GM18868 (cell line): ENCODE results near the gene FGD6.
"Not testable (repeated sequence)": the region's sequence is repeated elsewhere in the genome, so short reads cannot be mapped to it uniquely, and the experiment has no call there.

Source experiments
- ATAC-seq: cut with Tn5 transposase; IDR thresholded peaks from one replicate; pipeline ENCODE4 v1.9.1; 2021; ENCODE audit warnings: mild to moderate bottlenecking, moderate library complexity; ENCODE audit not compliant: unreplicated experiment

FGD6 gene

DNA sequence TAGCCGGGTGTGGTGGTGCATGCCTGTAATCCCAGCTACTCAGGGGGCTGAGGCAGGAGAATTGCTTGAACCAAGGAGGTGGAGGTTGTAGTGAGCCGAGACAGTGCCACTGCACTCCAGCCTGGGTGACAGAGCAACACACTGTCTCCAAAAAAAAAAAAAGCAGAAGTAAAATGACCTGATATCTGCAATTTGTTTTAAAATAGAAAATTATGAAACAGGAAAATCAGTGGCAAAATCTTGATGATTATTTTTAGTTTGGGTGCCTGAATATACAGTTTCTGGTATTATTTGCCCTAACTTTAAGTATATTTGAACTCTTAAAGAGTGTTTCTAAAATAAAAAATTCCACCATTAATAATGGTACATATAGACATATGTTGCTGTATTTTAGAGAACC, 121.4 kb downstream of the FGD6 start:
- not testable (repeated sequence) for ATAC-seq

DNA sequence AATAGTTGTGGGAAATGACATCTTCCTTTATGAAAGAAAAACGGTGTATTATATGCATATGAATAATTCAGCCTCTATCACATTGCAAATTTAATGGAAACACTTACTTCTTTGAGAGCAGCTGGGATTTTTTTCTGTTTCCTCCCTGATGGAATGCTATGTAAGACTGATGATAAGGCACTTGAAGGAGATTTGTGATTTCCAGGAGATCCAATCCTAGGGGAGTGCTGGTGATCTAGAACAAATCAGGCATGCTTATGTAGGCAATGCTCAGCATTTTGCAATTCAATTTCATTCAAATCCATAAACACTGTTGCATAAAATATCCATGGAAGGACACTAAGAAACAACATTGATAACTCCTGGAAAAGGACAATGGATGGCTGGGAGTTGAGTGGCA, 127.8 kb downstream of the FGD6 start:
- no peak for ATAC-seq

DNA sequence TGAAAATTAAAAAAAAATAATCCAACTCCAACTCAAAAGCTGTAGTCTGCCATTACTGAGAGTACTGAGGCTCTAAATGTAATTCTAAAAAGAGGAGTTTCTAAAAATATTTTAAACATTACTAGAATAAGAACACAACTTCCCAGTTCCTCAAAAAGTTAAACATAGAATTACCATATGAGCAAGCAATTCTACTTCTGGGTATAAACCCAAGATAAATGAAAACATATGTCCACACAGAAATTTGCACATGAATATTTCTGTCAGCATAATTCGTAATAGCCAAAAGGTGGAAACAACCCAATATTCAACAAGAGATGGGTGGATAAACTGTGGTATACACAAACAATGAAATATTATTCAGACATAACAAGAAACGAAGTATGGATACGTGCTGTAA, 128.9 kb downstream of the FGD6 start:
- ATAC-seq: peak; percentile 77

DNA sequence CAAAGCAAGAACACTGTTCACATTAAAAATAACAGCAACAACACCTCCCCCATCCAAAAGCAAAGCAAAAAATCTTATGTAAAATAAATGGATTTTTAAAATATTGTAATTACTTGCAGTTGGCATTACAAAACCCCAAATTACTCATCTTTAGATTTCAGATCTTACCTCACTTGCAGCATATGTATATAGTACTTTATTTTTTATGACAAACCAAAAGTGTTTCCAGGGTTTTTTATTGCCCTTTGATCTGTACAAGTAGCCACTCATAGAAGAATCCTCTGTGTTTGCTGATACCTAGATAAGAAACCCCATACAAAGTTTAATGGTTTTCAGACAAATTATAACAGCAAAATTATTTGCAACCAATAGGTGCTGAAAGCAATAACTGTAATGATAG, 131.7 kb downstream of the FGD6 start:
- ATAC-seq: no peak

DNA sequence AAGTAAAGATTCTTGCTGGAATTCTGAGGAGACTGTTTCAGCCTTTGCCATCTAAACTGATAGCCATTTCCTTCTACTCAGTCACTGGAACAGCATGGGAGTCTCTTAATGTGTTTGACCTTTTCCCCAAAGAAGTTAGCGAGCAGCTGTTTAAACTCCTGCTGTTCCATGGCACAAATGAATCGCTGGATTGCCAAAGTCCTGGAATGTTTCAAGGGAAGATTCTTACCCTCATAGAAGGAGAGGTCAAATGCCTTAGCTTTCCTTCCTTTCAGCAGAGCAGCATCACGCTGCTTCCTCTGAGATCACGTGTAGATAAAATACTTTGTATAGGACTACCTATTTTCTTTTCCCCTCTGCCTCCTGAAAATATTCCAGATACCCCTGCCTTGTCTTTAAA, 133.3 kb downstream of the FGD6 start:
- no peak for ATAC-seq

DNA sequence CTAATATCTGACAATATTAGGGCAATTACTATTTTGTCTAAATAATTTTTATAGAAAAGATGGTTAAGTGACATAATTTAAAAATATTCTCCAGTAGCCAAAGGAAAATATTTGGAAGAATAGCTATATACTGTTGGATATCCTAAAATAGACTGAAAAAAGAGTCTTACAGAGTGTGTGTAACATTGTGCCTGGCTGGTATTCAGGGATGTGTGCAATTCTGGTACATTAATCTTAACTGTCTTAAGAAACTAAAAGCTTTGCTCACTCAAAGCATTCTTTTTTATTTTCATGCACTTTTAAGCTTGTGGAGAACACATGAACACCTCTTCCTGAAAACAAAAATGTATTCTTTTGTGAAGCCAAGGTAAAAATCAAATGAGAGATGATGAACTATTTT, 133.8 kb downstream of the FGD6 start:
- ATAC-seq: no peak

DNA sequence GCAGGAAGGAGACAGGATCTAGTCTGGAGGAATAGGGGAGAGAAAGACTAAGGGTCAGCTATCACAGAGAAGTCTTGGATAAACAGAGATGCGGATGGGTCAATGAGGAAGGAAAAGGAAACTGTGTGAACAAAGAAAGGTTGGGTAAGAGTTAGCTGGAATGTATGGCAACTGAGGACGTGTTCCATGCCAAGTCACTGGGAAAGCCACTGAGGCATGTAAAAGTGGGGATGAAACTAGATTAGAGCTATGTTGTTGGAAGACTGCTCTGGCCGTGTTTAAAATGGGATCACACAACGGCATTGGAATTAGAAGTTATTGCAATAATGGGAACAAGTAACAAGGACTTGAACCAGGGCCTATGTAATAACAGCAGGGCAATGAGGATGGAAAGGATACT, 139.9 kb downstream of the FGD6 start:
- no peak for ATAC-seq

DNA sequence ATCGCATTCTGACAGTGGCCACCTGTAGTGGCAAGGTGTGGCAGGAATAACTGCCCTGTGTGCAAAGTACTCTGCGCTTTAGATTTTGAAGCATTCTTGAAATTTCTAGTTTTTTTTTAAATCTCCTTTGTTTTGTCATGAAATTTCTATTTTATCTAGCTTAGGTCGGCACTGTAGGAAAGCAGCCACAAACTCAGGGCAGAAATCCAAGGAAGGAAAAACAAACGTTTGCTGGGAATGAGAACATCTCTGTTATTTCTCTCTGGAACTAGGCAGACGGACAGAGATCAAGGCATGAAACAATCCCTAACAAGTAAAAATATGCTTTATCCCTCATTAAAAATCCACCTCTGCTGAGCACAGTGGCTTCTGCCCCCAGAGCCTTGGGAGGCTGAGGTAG, 142.5 kb downstream of the FGD6 start:
- ATAC-seq: no peak

DNA sequence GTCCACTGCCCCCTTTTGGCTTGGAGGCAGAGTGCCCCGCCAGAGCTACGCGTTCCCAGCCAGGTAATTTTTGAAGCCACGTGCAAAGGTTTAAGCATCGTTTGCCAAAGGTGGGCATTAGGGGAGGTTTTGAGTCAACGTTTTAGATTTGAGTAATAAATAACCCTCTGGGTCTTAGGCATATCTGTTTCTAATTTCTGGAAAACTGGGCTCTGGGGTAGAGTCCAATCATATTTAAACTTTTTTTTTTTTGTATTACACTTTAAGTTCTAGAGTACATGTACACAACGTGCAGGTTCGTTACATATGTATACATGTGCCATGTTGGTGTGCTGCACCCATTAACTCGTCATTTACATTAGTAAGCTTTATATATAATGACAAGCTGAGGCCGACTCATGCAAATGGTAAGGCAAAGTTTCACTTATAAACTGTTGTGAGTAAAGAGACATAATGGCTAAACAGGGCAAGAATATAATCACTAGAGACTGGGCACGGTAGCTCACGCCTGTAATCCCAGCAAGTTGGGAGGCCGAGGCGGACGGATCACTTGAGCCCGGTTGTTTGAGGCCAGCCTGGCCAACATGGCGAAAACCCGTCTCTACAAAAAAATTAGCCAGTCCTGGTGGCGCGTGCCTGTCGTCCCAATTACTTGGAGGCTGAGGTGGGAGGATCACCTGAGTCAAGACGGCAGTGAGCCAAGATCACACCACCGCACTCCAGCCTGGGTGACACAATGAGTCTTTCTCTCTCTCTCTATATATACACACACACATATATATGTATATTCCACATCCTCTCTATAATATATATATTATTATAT, 143.4 kb downstream of the FGD6 start:
- no peak for ATAC-seq

DNA sequence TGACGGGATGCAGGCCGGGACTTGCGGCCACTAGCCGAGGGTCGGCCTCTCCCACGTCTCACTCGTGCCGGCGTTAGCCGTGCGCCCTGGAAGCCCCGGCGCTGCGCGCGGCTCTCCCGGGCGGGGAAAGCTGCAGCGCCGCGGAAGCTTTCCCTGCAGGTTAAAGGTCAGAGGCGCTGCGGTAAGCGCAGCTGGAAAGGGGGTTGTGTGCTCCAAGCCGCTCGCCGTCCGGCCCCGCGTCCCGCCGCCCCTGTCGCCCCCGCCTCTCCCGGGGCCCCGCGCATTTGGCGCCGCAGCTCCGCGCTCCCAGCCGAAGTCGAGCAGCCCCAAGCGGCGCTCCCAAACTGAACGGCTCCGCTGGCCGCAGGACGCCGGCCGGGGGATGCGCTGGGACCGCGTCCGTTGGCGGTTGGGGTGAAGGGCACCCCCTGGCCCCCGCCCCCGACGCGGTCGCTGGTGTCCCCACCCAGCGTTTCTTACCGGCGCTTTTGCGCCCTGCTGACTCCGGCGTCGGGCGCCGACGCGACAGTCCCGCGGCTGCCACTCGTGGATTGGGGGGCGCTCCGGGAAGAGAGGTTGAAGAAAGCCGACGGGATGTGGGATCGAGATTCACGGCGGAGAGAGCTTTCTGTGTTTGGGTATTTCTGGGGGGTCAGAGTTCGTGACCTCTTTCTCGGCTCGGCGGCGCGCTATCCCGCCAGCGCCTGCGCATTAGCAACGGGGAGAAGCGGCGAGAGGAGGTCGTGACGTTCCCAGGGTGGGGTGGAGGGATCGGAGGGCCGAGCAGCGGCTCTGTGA, 144.2 kb downstream of the FGD6 start, which contains the start of gene NR2C1:
NR2C1 (minus strand) TSS at position 719 of the 798 bp plus-strand sequence. CDS start 6,234 bp downstream, outside the sequence.
- peak; percentile 92 for ATAC-seq

DNA sequence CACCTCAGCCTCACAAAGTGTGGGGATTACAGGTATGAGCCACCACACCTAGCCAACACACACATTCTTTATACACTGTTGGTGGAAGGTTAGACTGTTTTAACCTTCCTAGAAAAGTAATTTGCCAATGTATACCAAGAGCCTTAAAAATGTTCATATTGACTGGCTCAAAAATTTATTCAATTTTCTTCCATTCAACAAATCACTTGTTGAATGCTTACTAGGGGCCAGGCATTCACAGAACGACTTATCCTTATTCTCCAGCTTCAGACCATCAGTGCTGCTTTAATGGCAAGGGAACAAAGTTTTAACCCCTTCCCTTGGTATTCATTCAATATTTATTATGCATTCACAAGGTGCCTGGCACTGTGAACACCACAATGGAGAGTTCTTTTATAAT, 146.9 kb downstream of the FGD6 start:
- no peak for ATAC-seq

DNA sequence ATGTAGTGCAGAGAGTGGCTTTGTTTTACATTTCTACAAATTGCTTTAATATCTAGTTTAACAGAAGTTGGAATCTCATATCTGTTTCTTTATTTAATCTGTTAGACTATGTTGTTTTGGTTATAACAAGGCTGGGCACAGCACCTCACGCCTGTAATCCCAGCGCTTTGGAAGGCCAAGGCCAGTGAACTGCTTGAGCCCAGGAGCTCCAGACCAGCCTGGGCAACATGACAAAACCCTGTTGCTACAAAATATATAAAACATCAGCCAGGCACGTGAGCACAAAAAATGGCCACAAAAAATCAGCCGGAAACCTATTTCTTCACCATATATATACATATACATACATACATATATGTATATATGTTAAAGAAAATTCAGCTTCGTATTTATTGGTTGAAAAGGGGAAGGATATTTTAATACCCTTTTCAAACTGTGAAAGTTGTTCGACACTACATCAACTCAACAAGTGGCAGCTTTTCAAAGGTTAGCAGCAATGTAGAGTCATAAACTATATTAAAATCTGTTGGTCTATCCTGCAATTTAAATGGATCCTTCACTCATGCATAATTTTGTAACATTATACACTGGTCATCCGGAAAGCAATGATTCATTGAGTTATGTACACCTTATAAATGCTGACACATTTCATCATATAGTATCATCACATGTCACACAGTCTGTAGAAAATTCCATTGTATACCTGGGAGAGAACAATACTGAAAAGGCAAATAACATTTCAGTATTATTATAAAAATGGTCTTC, 151.0 kb downstream of the FGD6 start:
- no peak for ATAC-seq

DNA sequence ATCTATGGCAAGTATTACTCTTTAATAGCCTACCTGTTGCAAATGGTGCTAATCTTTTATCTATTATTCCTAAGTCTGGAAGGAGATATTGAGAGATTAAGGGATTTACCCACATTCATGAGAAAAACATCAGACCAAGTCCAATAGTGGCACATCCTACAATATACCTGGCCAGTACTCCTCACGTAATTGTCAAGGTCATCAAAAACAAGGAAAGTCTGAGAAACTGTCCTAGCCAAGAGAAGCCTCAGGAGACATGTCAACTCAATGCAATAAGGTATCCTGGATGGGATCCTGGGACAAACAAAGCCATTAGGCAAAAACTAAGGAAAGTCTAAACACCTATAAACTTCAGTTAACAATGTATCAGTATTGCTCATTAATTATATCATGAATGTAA, 156.3 kb downstream of the FGD6 start:
- no peak for ATAC-seq

DNA sequence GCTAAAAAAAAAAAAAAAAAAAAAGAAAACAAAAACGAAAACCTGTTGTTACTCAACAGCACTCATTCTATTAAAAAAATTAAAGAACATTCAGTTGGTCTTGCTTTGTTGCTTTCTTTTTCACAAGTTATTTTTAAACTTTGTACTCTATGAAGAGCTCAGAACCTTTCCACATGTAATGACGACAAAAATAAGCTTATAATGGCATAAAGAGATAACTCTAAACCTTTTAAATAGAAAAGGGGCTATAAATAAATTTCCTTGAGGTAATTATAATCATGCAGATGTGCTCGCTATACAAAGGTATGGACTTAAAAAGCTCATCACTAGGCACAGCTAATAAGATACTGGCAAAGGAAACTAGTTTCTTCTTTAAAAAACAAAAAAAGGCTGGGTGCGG, 157.3 kb downstream of the FGD6 start:
- ATAC-seq: no peak

DNA sequence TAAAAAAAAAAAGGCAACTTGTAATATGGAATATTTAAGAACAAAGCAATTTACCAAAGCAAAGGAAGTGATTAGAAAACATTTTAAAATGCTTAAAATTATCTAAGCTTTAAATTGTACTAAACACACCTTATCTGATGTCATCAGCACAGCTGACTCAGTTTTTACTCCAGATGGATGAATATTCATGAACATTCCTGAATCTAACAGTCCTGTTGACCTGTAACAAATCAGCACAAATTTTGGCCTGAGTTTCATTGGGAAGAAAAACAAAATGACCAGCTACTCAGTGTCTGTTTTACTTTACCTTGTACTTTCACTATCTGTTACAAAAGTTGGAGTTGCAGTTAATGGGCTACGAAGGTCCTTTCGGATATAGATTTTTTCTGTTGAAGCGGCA, 159.8 kb downstream of the FGD6 start:
- ATAC-seq: no peak

DNA sequence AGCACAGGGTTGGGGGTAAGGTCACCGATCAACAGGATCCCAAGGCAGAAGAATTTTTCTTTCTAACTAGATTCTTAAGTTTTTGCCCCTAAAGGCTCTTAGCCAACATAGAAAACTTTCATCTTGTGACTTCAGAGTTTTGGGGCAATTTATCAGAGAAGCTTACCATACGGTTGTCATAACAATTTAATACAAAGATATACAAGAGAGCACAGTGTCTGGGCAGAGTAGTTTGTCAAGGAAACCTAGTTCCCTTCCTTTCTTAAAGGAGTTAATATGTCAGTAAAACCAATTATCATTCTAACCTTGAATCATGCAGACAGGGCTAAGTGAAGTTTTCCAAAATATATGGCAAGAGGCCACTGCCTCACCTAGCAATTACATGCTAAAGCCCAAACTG, 162.2 kb downstream of the FGD6 start:
- no peak for ATAC-seq

DNA sequence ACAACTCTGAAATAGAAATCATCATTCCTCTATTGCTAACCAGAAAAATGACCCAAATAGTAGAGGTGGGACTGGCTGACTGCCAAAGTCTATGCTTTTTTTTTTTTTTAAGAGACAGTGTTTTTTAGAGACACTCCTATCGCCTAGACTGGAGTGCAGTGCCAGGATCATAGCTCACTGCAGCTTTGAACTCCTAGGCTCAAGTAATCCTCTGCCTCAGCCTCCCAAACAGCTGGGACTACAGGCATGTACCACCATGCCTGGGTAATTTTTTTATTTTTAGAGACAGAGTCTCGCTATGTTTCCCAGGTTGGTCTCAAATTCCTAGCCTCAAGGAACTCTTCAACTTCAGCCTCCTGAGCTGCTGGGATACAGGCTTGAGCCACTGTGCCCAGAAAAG, 163.1 kb downstream of the FGD6 start:
- no peak for ATAC-seq

DNA sequence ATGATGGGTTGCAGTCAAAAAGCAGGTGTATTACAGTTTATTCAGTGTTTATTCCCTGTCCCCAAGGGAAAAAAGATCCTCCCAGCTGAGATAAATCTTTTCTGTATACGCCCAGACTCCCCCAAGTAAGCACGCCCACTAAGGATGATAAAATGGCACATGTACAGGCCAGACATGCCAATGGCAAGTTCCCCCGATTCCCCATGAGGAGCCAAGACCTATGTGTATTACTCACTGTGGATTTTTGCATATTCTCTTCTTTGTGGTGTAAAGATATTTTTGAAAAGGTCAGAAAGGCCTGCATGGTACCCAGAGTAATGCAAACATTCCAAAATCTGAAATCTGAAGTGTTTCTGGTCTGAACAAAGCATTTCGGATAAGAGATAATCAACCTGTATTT, 166.0 kb downstream of the FGD6 start:
- ATAC-seq: no peak

DNA sequence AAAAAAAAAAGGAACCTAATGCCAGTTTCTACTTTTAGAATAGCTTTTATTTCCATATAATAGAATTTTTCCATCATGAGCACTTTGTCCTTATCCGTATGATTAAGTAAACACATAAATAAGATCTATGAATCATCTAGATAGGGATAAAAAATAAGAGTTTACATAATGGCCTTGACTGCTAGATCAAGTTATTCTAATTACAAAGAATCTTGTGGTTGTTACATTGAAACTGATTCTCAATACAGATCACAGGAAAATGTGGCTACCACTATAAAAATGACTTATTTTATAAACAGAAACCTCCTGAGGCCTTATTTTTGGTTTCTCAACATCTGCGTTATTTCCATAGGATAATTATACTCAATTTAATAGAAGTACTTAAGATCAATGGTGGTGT, 179.4 kb downstream of the FGD6 start:
- ATAC-seq: no peak

DNA sequence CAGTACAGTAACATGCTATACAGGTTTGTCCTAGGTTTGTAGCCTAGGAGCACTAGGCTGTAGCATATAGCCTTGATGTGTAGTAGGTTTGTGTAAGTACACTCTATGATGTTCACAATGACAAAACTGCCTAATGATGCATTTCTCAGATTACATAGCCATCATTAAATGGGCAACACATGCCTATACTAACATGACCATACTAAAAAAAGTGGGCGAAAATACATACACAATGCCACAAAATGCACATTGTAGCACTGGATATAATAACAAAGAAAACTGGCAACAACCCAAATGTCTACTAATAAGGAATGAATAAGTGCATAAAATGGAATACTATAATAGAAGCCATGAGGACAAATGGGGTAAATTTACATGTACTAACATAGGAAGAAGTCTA, 182.5 kb downstream of the FGD6 start:
- ATAC-seq: no peak
